Skeletal muscle tissue (tissue), 4 donors: Measurements from ENCODE around the gene PALS1. TPM values are rescaled to one million over a fixed set of nuclear protein-coding genes. Genes with fewer than 3 reads are reported as not detected.
A peak's percentile ranks its signal among the peaks of the same experiment; 100 is the strongest.

Experiments
- H3K27ac ChIP-seq: one replicate; pipeline ENCODE4 v1.7.0; 2013; ENCODE audit warnings: mild to moderate bottlenecking, low read depth, low read length, inconsistent platforms
- H3K27me3 ChIP-seq, 3 donors: one replicate each; pipeline ENCODE4 v1.7.0; 2013; ENCODE audit warnings: low read length in 3 of 3; ENCODE audit not compliant: control insufficient read depth in 3 of 3, insufficient read depth in 3 of 3
- H3K36me3 ChIP-seq, 3 donors: one replicate each; pipeline ENCODE4 v1.7.0; 2013; ENCODE audit warnings: low read length in 3 of 3; ENCODE audit not compliant: control insufficient read depth in 3 of 3, insufficient read depth in 3 of 3
- H3K4me1 ChIP-seq, 3 donors: one replicate each; pipeline ENCODE4 v1.7.0; 2013; ENCODE audit warnings: low read length in 3 of 3, mild to moderate bottlenecking in 3 of 3; ENCODE audit not compliant: control insufficient read depth in 3 of 3, insufficient read depth in 3 of 3
- H3K4me3 ChIP-seq, 3 donors: one replicate each; pipeline ENCODE4 v1.7.0; 2013; ENCODE audit warnings: low read length in 3 of 3
- H3K9ac ChIP-seq, 3 donors: one replicate each; pipeline ENCODE4 v1.7.0; 2013; ENCODE audit warnings: low read length in 3 of 3, mild to moderate bottlenecking in 3 of 3, moderate library complexity in 2 of 3, low read depth in 1 of 3
- H3K9me3 ChIP-seq, 3 donors: one replicate each; pipeline ENCODE4 v1.7.0; 2013; ENCODE audit warnings: low read length in 3 of 3; ENCODE audit not compliant: control insufficient read depth in 3 of 3
- total RNA-seq: library from RNA; depleted of rRNA; stranded (reverse); fragments of >200 nt; gene quantifications from one replicate; pipeline ENCODE4 v1.2.3, GENCODE V29; 2014
- donor health status: Osteomylitis.

The PALS1 gene
- 15.7 TPM for total RNA-seq

- H3K36me3 ChIP-seq, result no peaks in the 10 kb centered on the region
- H3K9ac ChIP-seq, result peak within 1 kb of the TSS; percentile 93 to 99 (median 98)
- H3K4me3 ChIP-seq, result peak within 1 kb of the TSS; percentile 91 to 97 (median 92)
- peaks cover 8 to 11% (median 11%) of the 10 kb centered on the region in 3 donors for H3K4me1 ChIP-seq
- H3K27ac ChIP-seq, result peak within 1 kb of the TSS; percentile 97
- H3K9me3 ChIP-seq, result no peaks in the 10 kb centered on the region
- no peaks in the 10 kb centered on the region for H3K27me3 ChIP-seq
Observed at GRCh38 chr14:67241411-67242167, at the start of gene PALS1. Gene PALS1, plus strand, starts transcription at chr14:67241435. Its CDS starts 37,736 bp downstream, at chr14:67279171.

- no peak overlapping the region for H3K4me3 ChIP-seq
- no peaks in the 10 kb centered on the region for H3K36me3 ChIP-seq
- H3K27ac ChIP-seq, result no peak overlapping the region
- H3K4me1 ChIP-seq, result peaks cover 0 to 5% (median 0%) of the 10 kb centered on the region in 3 donors
- no peaks in the 10 kb centered on the region for H3K27me3 ChIP-seq
- no peaks in the 10 kb centered on the region for H3K9me3 ChIP-seq
- no peak overlapping the region for H3K9ac ChIP-seq
Observed at GRCh38 chr14:67191768-67192290, 49.4 kb upstream of the PALS1 start.

- Histone ChIP-seq H3K4me3 (no peak overlapping the region), H3K9ac (no peak overlapping the region), H3K9me3 (no peaks in the 10 kb centered on the region), H3K27ac (no peak overlapping the region), H3K27me3 (no peaks in the 10 kb centered on the region), H3K4me1 (peaks cover 0 to 2% (median 0%) of the 10 kb centered on the region in 3 donors), H3K36me3 (no peaks in the 10 kb centered on the region)
Observed at GRCh38 chr14:67192366-67192765, 48.9 kb upstream of the PALS1 start.

- Histone ChIP-seq H3K9ac (no peak overlapping the region), H3K9me3 (no peaks in the 10 kb centered on the region), H3K27ac (no peak overlapping the region), H3K36me3 (no peaks in the 10 kb centered on the region), H3K27me3 (no peaks in the 10 kb centered on the region), H3K4me3 (no peak overlapping the region), H3K4me1 (no peaks in the 10 kb centered on the region)
Observed at GRCh38 chr14:67195279-67195678, 46.0 kb upstream of the PALS1 start.

- no peaks in the 10 kb centered on the region for H3K36me3 ChIP-seq
- no peaks in the 10 kb centered on the region for H3K9me3 ChIP-seq
- no peaks in the 10 kb centered on the region for H3K27me3 ChIP-seq
- no peak overlapping the region for H3K9ac ChIP-seq
- no peaks in the 10 kb centered on the region for H3K4me1 ChIP-seq
- no peak overlapping the region for H3K4me3 ChIP-seq
- no peak overlapping the region for H3K27ac ChIP-seq
Observed at GRCh38 chr14:67199016-67199415, 42.2 kb upstream of the PALS1 start.

- H3K9ac ChIP-seq, result no peak overlapping the region
- H3K9me3 ChIP-seq, result no peaks in the 10 kb centered on the region
- no peaks in the 10 kb centered on the region for H3K4me1 ChIP-seq
- H3K27me3 ChIP-seq, result no peaks in the 10 kb centered on the region
- no peaks in the 10 kb centered on the region for H3K36me3 ChIP-seq
- H3K4me3 ChIP-seq, result no peak overlapping the region
- H3K27ac ChIP-seq, result no peak overlapping the region
Observed at GRCh38 chr14:67207810-67208209, 33.4 kb upstream of the PALS1 start.

- H3K4me3 ChIP-seq, result no peak overlapping the region
- no peaks in the 10 kb centered on the region for H3K36me3 ChIP-seq
- no peak overlapping the region for H3K9ac ChIP-seq
- no peaks in the 10 kb centered on the region for H3K9me3 ChIP-seq
- H3K4me1 ChIP-seq, result no peaks in the 10 kb centered on the region
- H3K27ac ChIP-seq, result no peak overlapping the region
- H3K27me3 ChIP-seq, result no peaks in the 10 kb centered on the region
Observed at GRCh38 chr14:67218126-67218525, 23.1 kb upstream of the PALS1 start.

GRCh38 chr14:67221248-67221981, 19.8 kb upstream of the PALS1 start:
- no peaks in the 10 kb centered on the region for H3K9me3 ChIP-seq
- no peaks in the 10 kb centered on the region for H3K27me3 ChIP-seq
- H3K9ac ChIP-seq, result no peak overlapping the region
- no peak overlapping the region for H3K27ac ChIP-seq
- H3K4me3 ChIP-seq, result no peak overlapping the region
- H3K4me1 ChIP-seq, result no peaks in the 10 kb centered on the region
- H3K36me3 ChIP-seq, result no peaks in the 10 kb centered on the region

- Histone ChIP-seq H3K27ac (no peak overlapping the region), H3K27me3 (no peaks in the 10 kb centered on the region), H3K9me3 (no peaks in the 10 kb centered on the region), H3K36me3 (no peaks in the 10 kb centered on the region), H3K4me3 (no peak overlapping the region), H3K9ac (no peak overlapping the region), H3K4me1 (no peaks in the 10 kb centered on the region)
Observed at GRCh38 chr14:67221982-67222328, 19.3 kb upstream of the PALS1 start.

GRCh38 chr14:67225523-67225922, 15.7 kb upstream of the PALS1 start:
- Histone ChIP-seq H3K4me1 (no peaks in the 10 kb centered on the region), H3K27ac (no peak overlapping the region), H3K9ac (no peak overlapping the region), H3K27me3 (no peaks in the 10 kb centered on the region), H3K4me3 (no peak overlapping the region), H3K9me3 (no peaks in the 10 kb centered on the region), H3K36me3 (no peaks in the 10 kb centered on the region)
